Naive B cell (primary cell): ENCODE measurements around the gene VPS41. TPM values are rescaled to one million over a fixed set of nuclear protein-coding genes. Genes with fewer than 3 reads are reported as not detected.

ENCODE experiments used
- ATAC-seq, 2 donors: fragments of 150-1000 bp; cut with Tn5 transposase; 2 replicates each; pipeline ENCODE4 v1.10.0; 2021; ENCODE audit warnings: low read depth in 2 of 2, mild to moderate bottlenecking in 2 of 2, moderate library complexity in 2 of 2
- DNase-seq: peaks from one replicate; pipeline ENCODE4 v3.0.0; 2022
- H3K27ac Mint-ChIP-seq, 6 donors: one replicate each; pipeline ENCODE4 v1.8.0; 2020 to 2022; ENCODE audit warnings: mild to moderate bottlenecking in 6 of 6, mixed read lengths in 6 of 6, moderate library complexity in 5 of 6, inconsistent platforms in 2 of 6
- H3K27me3 Mint-ChIP-seq, 3 donors: one replicate each; pipeline ENCODE4 v1.8.0; 2021 to 2022; ENCODE audit warnings: mixed read lengths in 3 of 3, mild to moderate bottlenecking in 1 of 3
- H3K36me3 Mint-ChIP-seq, 2 donors: one replicate each; pipeline ENCODE4 v1.8.0; 2020 to 2022; ENCODE audit warnings: mixed read lengths in 2 of 2, inconsistent platforms in 1 of 2, mild to moderate bottlenecking in 1 of 2
- H3K4me1 Mint-ChIP-seq, 3 donors: one replicate each; pipeline ENCODE4 v1.8.0; 2020 to 2022; ENCODE audit warnings: mixed read lengths in 3 of 3, inconsistent platforms in 1 of 3, mild to moderate bottlenecking in 1 of 3, moderate library complexity in 1 of 3
- H3K4me3 Mint-ChIP-seq, 8 donors: one replicate each; pipeline ENCODE4 v1.8.0; 2020 to 2022; ENCODE audit warnings: mild to moderate bottlenecking in 8 of 8, mixed read lengths in 8 of 8, moderate library complexity in 8 of 8, inconsistent platforms in 2 of 8
- H3K9me3 Mint-ChIP-seq, 7 donors: one replicate each; pipeline ENCODE4 v1.8.0; 2020 to 2022; ENCODE audit warnings: mixed read lengths in 7 of 7, mild to moderate bottlenecking in 5 of 7, inconsistent platforms in 2 of 7, moderate library complexity in 1 of 7
- polyA plus RNA-seq, 6 donors: library from polyadenylated mRNA; unstranded; fragments of 300-500 nt; fragmentation: Illumina TruSeq; gene quantifications; one replicate each; pipeline ENCODE4 v1.2.3, GENCODE V29; 2021; ENCODE audit warnings: low read depth in 6 of 6

The VPS41 gene
- polyA plus RNA-seq, 6 donors from 2014 or later: 73.1 to 129 (median 96.6) TPM

- Mint-ChIP-seq H3K4me1 (no peaks in the 10 kb centered on the region), H3K9me3 (peaks cover 0 to 9% (median 4%) of the 10 kb centered on the region in 7 donors), H3K4me3 (no peak overlapping the region), H3K27ac (no peak overlapping the region), H3K27me3 (peaks cover 0 to 10% (median 0%) of the 10 kb centered on the region in 3 donors), H3K36me3 (no peaks in the 10 kb centered on the region)
- ATAC-seq (no peak), DNase-seq (no peak)
These were observed 230.3 kb downstream of the VPS41 start for GRCh38 chr7:38678698-38679054.

GRCh38 chr7:38677981-38678697, 230.9 kb downstream of the VPS41 start:
- H3K27me3 Mint-ChIP-seq: peaks cover 0 to 10% (median 0%) of the 10 kb centered on the region in 3 donors
- ATAC-seq (no peak), DNase-seq (no peak)
- peak overlapping the region in 1 of 6 donors; percentile 14 for H3K27ac Mint-ChIP-seq
- H3K9me3 Mint-ChIP-seq: peaks cover 0 to 9% (median 4%) of the 10 kb centered on the region in 7 donors
- no peak overlapping the region for H3K4me3 Mint-ChIP-seq
- no peaks in the 10 kb centered on the region for H3K36me3 Mint-ChIP-seq
- H3K4me1 Mint-ChIP-seq: no peaks in the 10 kb centered on the region

- peaks cover 0 to 4% (median 0%) of the 10 kb centered on the region in 3 donors for H3K27me3 Mint-ChIP-seq
- H3K4me3 Mint-ChIP-seq: no peak overlapping the region
- H3K27ac Mint-ChIP-seq: no peak overlapping the region
- DNase-seq (no peak), ATAC-seq (no peak)
- H3K4me1 Mint-ChIP-seq: peaks cover 15 to 18% (median 17%) of the 10 kb centered on the region in 3 donors
- H3K9me3 Mint-ChIP-seq: peaks cover 0 to 9% (median 4%) of the 10 kb centered on the region in 7 donors
- H3K36me3 Mint-ChIP-seq: no peaks in the 10 kb centered on the region
These were observed 233.4 kb downstream of the VPS41 start for GRCh38 chr7:38675494-38676106.

GRCh38 chr7:38674513-38674912, 234.5 kb downstream of the VPS41 start:
- DNase-seq (no peak), ATAC-seq (no peak)
- H3K4me1 Mint-ChIP-seq: peaks cover 15 to 20% (median 17%) of the 10 kb centered on the region in 3 donors
- H3K27me3 Mint-ChIP-seq: no peaks in the 10 kb centered on the region
- peak overlapping the region in 2 of 6 donors; percentile 16 to 78 for H3K27ac Mint-ChIP-seq
- no peak overlapping the region for H3K4me3 Mint-ChIP-seq
- H3K9me3 Mint-ChIP-seq: peaks cover 0 to 8% (median 5%) of the 10 kb centered on the region in 7 donors
- no peaks in the 10 kb centered on the region for H3K36me3 Mint-ChIP-seq

GRCh38 chr7:38673795-38674194, 235.2 kb downstream of the VPS41 start:
- peaks cover 0 to 4% (median 2%) of the 10 kb centered on the region in 3 donors for H3K27me3 Mint-ChIP-seq
- no peak overlapping the region for H3K4me3 Mint-ChIP-seq
- H3K4me1 Mint-ChIP-seq: peaks cover 15 to 20% (median 17%) of the 10 kb centered on the region in 3 donors

More at GRCh38 chr7:38673795-38674194, 235.2 kb downstream of the VPS41 start:
- DNase-seq: no peak
- no peak overlapping the region for H3K27ac Mint-ChIP-seq
- no peak for ATAC-seq
- no peaks in the 10 kb centered on the region for H3K36me3 Mint-ChIP-seq
- H3K9me3 Mint-ChIP-seq: peaks cover 0 to 6% (median 3%) of the 10 kb centered on the region in 7 donors

Other genes with a start within 250 kb of the VPS41 start
- gene POU6F2, start 68.7 kb upstream of the VPS41 start, polyA plus RNA-seq: not detected